ENCODE results near the gene SPDYE9.
"Not testable (repeated sequence)": the region's sequence is repeated elsewhere in the genome, so short reads cannot be mapped to it uniquely, and the experiment has no call there.

GRCh38 chr7:73122778-73123447 lies 37.1 kb upstream of the SPDYE9 start:
- not testable (repeated sequence) for TF ChIP-seq CTCF (conservative IDR thresholded peaks at IDR 0.05; ENCODE audit: low read depth, low read length); EZH2 (IDR thresholded peaks at IDR 0.05; ENCODE audit: borderline replicate concordance, low read depth, low read length, poor library complexity, severe bottlenecking)

Measured in A673 (cell line).